ENCODE measurements around the gene TMEM200B.

TMEM200B gene

GRCh38 chr1:29142714-29143113 is 19.0 kb upstream of the TMEM200B start:
- Histone ChIP-seq H3K9me3 (ENCODE audit: insufficient read depth, low read length, severe bottlenecking) (no peaks in the 10 kb centered on the region), H2AFZ (ENCODE audit: low read depth, low read length) (no peak overlapping the region), H3K4me2 (ENCODE audit: insufficient read depth, low read length) (no peak overlapping the region), H3K4me1 (ENCODE audit: insufficient read depth, low read length) (no peaks in the 10 kb centered on the region), H3K9ac (ENCODE audit: low read depth, low read length) (no peak overlapping the region), H3K27me3 (ENCODE audit: insufficient read depth, low read length, poor library complexity) (no peaks in the 10 kb centered on the region), H3K4me3 (ENCODE audit: low read depth in 1 of 2, low read length in 2 of 2) (no peak overlapping the region), H3K79me2 (ENCODE audit: insufficient read depth, low read length) (no peaks in the 10 kb centered on the region), H4K20me1 (ENCODE audit: insufficient read depth, low read length) (peaks cover 6% of the 10 kb centered on the region; the same call in 1 of the 2 replicates), H3K27ac (ENCODE audit: low read length) (no peak overlapping the region), H3K36me3 (ENCODE audit: insufficient read depth, low read length) (peaks cover 27% of the 10 kb centered on the region)
- ATAC-seq (ENCODE audit: insufficient read depth, low read depth) = no peak
- TF ChIP-seq CTCF (IDR thresholded peaks at IDR 0.05; ENCODE audit: borderline replicate concordance, extremely low read depth, low read length, poor library complexity, severe bottlenecking) = no peak
- no peak for TF ChIP-seq EZH2 (IDR thresholded peaks at IDR 0.05; ENCODE audit: borderline replicate concordance, low read depth, low read length, severe bottlenecking)
- DNase-seq = no peak

- ATAC-seq (ENCODE audit: insufficient read depth, low read depth) (no peak), DNase-seq (no peak)
- Histone ChIP-seq H3K9ac (ENCODE audit: low read depth, low read length) (no peak overlapping the region), H4K20me1 (ENCODE audit: insufficient read depth, low read length) (no peaks in the 10 kb centered on the region), H3K4me2 (ENCODE audit: insufficient read depth, low read length) (no peak overlapping the region), H3K79me2 (ENCODE audit: insufficient read depth, low read length) (no peaks in the 10 kb centered on the region), H3K9me3 (ENCODE audit: insufficient read depth, low read length, severe bottlenecking) (no peaks in the 10 kb centered on the region), H3K4me3 (ENCODE audit: low read depth in 1 of 2, low read length in 2 of 2) (no peak overlapping the region), H3K4me1 (ENCODE audit: insufficient read depth, low read length) (no peaks in the 10 kb centered on the region), H3K27me3 (ENCODE audit: insufficient read depth, low read length, poor library complexity) (no peaks in the 10 kb centered on the region), H3K36me3 (ENCODE audit: insufficient read depth, low read length) (no peaks in the 10 kb centered on the region), H3K27ac (ENCODE audit: low read length) (no peak overlapping the region), H2AFZ (ENCODE audit: low read depth, low read length) (no peak overlapping the region)
- TF ChIP-seq EZH2 (IDR thresholded peaks at IDR 0.05; ENCODE audit: borderline replicate concordance, low read depth, low read length, severe bottlenecking) (no peak), CTCF (IDR thresholded peaks at IDR 0.05; ENCODE audit: borderline replicate concordance, extremely low read depth, low read length, poor library complexity, severe bottlenecking) (no peak)
Measured at GRCh38 chr1:29136391-29136915, 12.8 kb upstream of the TMEM200B start.

- Histone ChIP-seq H3K79me2 (ENCODE audit: insufficient read depth, low read length) (no peaks in the 10 kb centered on the region), H3K4me3 (ENCODE audit: low read depth in 1 of 2, low read length in 2 of 2) (no peak overlapping the region), H3K36me3 (ENCODE audit: insufficient read depth, low read length) (no peaks in the 10 kb centered on the region), H2AFZ (ENCODE audit: low read depth, low read length) (no peak overlapping the region), H3K9me3 (ENCODE audit: insufficient read depth, low read length, severe bottlenecking) (no peaks in the 10 kb centered on the region), H4K20me1 (ENCODE audit: insufficient read depth, low read length) (no peaks in the 10 kb centered on the region), H3K4me1 (ENCODE audit: insufficient read depth, low read length) (no peaks in the 10 kb centered on the region), H3K27me3 (ENCODE audit: insufficient read depth, low read length, poor library complexity) (no peaks in the 10 kb centered on the region), H3K4me2 (ENCODE audit: insufficient read depth, low read length) (no peak overlapping the region), H3K27ac (ENCODE audit: low read length) (no peak overlapping the region), H3K9ac (ENCODE audit: low read depth, low read length) (no peak overlapping the region)
- DNase-seq = no peak
- ATAC-seq (ENCODE audit: insufficient read depth, low read depth) = no peak
- TF ChIP-seq CTCF (IDR thresholded peaks at IDR 0.05; ENCODE audit: borderline replicate concordance, extremely low read depth, low read length, poor library complexity, severe bottlenecking) (no peak), EZH2 (IDR thresholded peaks at IDR 0.05; ENCODE audit: borderline replicate concordance, low read depth, low read length, severe bottlenecking) (no peak)
Measured at GRCh38 chr1:29134695-29135028, 11.0 kb upstream of the TMEM200B start.

Measured in DND-41 (cell line).